ENCODE results near the gene IQSEC2.

IQSEC2 gene

GRCh38 chrX:53249408-53250042 is 31.9 kb downstream of the IQSEC2 start:
- H3K4me3 ChIP-seq: no peak overlapping the region
- H4K20me1 ChIP-seq: peaks cover 19% of the 10 kb centered on the region; the same call in 1 of the 2 replicates
- no peaks in the 10 kb centered on the region for H3K9me3 ChIP-seq
- no peaks in the 10 kb centered on the region; the same call in 1 of the 2 replicates for H3K36me3 ChIP-seq
- H3K4me1 ChIP-seq: peaks cover 1% of the 10 kb centered on the region; the same call in 1 of the 2 replicates
- H3K27me3 ChIP-seq: peaks cover 72% of the 10 kb centered on the region
- no peak overlapping the region for H3K27ac ChIP-seq
- H3K9ac ChIP-seq: no peak overlapping the region
- no peak overlapping the region for H3K4me2 ChIP-seq
- no peak for TF ChIP-seq Cebpa-rat (IDR thresholded peaks at IDR 0.05)

- no peak for TF ChIP-seq Cebpa-rat (IDR thresholded peaks at IDR 0.05)
- Histone ChIP-seq H3K9me3 (no peaks in the 10 kb centered on the region), H3K4me2 (no peak overlapping the region), H3K36me3 (peaks cover 4% of the 10 kb centered on the region; the same call in 1 of the 2 replicates), H3K4me1 (no peaks in the 10 kb centered on the region), H3K27me3 (peaks cover 65% of the 10 kb centered on the region), H3K4me3 (no peak overlapping the region), H3K27ac (no peak overlapping the region), H3K9ac (no peak overlapping the region), H4K20me1 (peaks cover 19% of the 10 kb centered on the region; the same call in 1 of the 2 replicates)
Observed at GRCh38 chrX:53247928-53248327, 33.5 kb downstream of the IQSEC2 start.

GRCh38 chrX:53246231-53246630 is 35.2 kb downstream of the IQSEC2 start:
- Histone ChIP-seq H3K27me3 (peaks cover 50% of the 10 kb centered on the region), H4K20me1 (peaks cover 19% of the 10 kb centered on the region; the same call in 1 of the 2 replicates), H3K4me2 (no peak overlapping the region), H3K9ac (no peak overlapping the region), H3K4me1 (no peaks in the 10 kb centered on the region), H3K36me3 (peaks cover 5% of the 10 kb centered on the region; the same call in 1 of the 2 replicates), H3K9me3 (no peaks in the 10 kb centered on the region), H3K4me3 (no peak overlapping the region), H3K27ac (no peak overlapping the region)
- no peak for TF ChIP-seq Cebpa-rat (IDR thresholded peaks at IDR 0.05)

- peaks cover 5% of the 10 kb centered on the region; the same call in 1 of the 2 replicates for H3K36me3 ChIP-seq
- no peak overlapping the region for H3K27ac ChIP-seq
- H3K4me2 ChIP-seq: no peak overlapping the region
- no peaks in the 10 kb centered on the region for H3K9me3 ChIP-seq
- H3K4me1 ChIP-seq: peaks cover 5% of the 10 kb centered on the region; the same call in 1 of the 2 replicates
- H4K20me1 ChIP-seq: peaks cover 9% of the 10 kb centered on the region; the same call in 1 of the 2 replicates
- H3K9ac ChIP-seq: no peak overlapping the region
- no peak overlapping the region for H3K4me3 ChIP-seq
- H3K27me3 ChIP-seq: peaks cover 36% of the 10 kb centered on the region
- TF ChIP-seq Cebpa-rat (IDR thresholded peaks at IDR 0.05): no peak
Observed at GRCh38 chrX:53244610-53245009, 36.8 kb downstream of the IQSEC2 start.

GRCh38 chrX:53242310-53242709 is 39.1 kb downstream of the IQSEC2 start:
- Histone ChIP-seq H3K4me1 (peaks cover 5% of the 10 kb centered on the region; the same call in 1 of the 2 replicates), H3K27me3 (peaks cover 32% of the 10 kb centered on the region), H3K9me3 (no peaks in the 10 kb centered on the region), H3K4me2 (no peak overlapping the region), H3K36me3 (peaks cover 5% of the 10 kb centered on the region; the same call in 1 of the 2 replicates), H3K27ac (no peak overlapping the region), H3K9ac (no peak overlapping the region), H4K20me1 (no peaks in the 10 kb centered on the region; the same call in 1 of the 2 replicates), H3K4me3 (no peak overlapping the region)
- TF ChIP-seq Cebpa-rat (IDR thresholded peaks at IDR 0.05): no peak

- TF ChIP-seq Cebpa-rat (IDR thresholded peaks at IDR 0.05): no peak
- peaks cover 5% of the 10 kb centered on the region; the same call in 1 of the 2 replicates for H3K4me1 ChIP-seq
- no peaks in the 10 kb centered on the region for H4K20me1 ChIP-seq
- H3K27me3 ChIP-seq: peaks cover 32% of the 10 kb centered on the region
- no peaks in the 10 kb centered on the region for H3K9me3 ChIP-seq
- no peak overlapping the region for H3K9ac ChIP-seq
- H3K4me3 ChIP-seq: no peak overlapping the region
- peaks cover 5% of the 10 kb centered on the region; the same call in 1 of the 2 replicates for H3K36me3 ChIP-seq
- no peak overlapping the region for H3K4me2 ChIP-seq
- no peak overlapping the region for H3K27ac ChIP-seq
Observed at GRCh38 chrX:53241558-53241957, 39.8 kb downstream of the IQSEC2 start.

GRCh38 chrX:53239474-53239873 is 41.9 kb downstream of the IQSEC2 start:
- Histone ChIP-seq H3K9me3 (no peaks in the 10 kb centered on the region), H3K27me3 (peaks cover 37% of the 10 kb centered on the region), H4K20me1 (peaks cover 7% of the 10 kb centered on the region; the same call in 1 of the 2 replicates), H3K27ac (no peak overlapping the region), H3K4me2 (no peak overlapping the region), H3K9ac (no peak overlapping the region), H3K4me3 (no peak overlapping the region), H3K36me3 (peaks cover 5% of the 10 kb centered on the region; the same call in 1 of the 2 replicates), H3K4me1 (peaks cover 5% of the 10 kb centered on the region; the same call in 1 of the 2 replicates)
- no peak for TF ChIP-seq Cebpa-rat (IDR thresholded peaks at IDR 0.05)

- H3K27ac ChIP-seq: no peak overlapping the region
- H3K9me3 ChIP-seq: no peaks in the 10 kb centered on the region
- no peak overlapping the region for H3K9ac ChIP-seq
- H3K4me2 ChIP-seq: no peak overlapping the region
- H3K36me3 ChIP-seq: no peaks in the 10 kb centered on the region
- no peak for TF ChIP-seq Cebpa-rat (IDR thresholded peaks at IDR 0.05)
- H4K20me1 ChIP-seq: peaks cover 7% of the 10 kb centered on the region; the same call in 1 of the 2 replicates
- no peak overlapping the region for H3K4me3 ChIP-seq
- H3K27me3 ChIP-seq: peaks cover 39% of the 10 kb centered on the region
- peaks cover 5% of the 10 kb centered on the region; the same call in 1 of the 2 replicates for H3K4me1 ChIP-seq
Observed at GRCh38 chrX:53237056-53237455, 44.3 kb downstream of the IQSEC2 start.

- no peak overlapping the region for H3K9ac ChIP-seq
- no peaks in the 10 kb centered on the region for H3K9me3 ChIP-seq
- H3K36me3 ChIP-seq: no peaks in the 10 kb centered on the region
- peaks cover 5% of the 10 kb centered on the region; the same call in 1 of the 2 replicates for H3K4me1 ChIP-seq
- peaks cover 7% of the 10 kb centered on the region; the same call in 1 of the 2 replicates for H4K20me1 ChIP-seq
- no peak overlapping the region for H3K4me3 ChIP-seq
- peaks cover 48% of the 10 kb centered on the region for H3K27me3 ChIP-seq
- no peak overlapping the region for H3K4me2 ChIP-seq
- no peak for TF ChIP-seq Cebpa-rat (IDR thresholded peaks at IDR 0.05)
- H3K27ac ChIP-seq: no peak overlapping the region
Observed at GRCh38 chrX:53236025-53236679, 45.2 kb downstream of the IQSEC2 start.

- Histone ChIP-seq H3K36me3 (no peaks in the 10 kb centered on the region), H3K9me3 (no peaks in the 10 kb centered on the region), H3K4me2 (no peak overlapping the region), H4K20me1 (peaks cover 7% of the 10 kb centered on the region; the same call in 1 of the 2 replicates), H3K27ac (no peak overlapping the region), H3K4me1 (peaks cover 5% of the 10 kb centered on the region; the same call in 1 of the 2 replicates), H3K27me3 (peaks cover 53% of the 10 kb centered on the region), H3K9ac (no peak overlapping the region), H3K4me3 (no peak overlapping the region)
- no peak for TF ChIP-seq Cebpa-rat (IDR thresholded peaks at IDR 0.05)
Observed at GRCh38 chrX:53235566-53235965, 45.8 kb downstream of the IQSEC2 start.
